ENCODE measurements around the gene COL28A1. TPM values are rescaled to one million over a fixed set of nuclear protein-coding genes. Genes with fewer than 3 reads are reported as not detected.

The COL28A1 gene
- total and polyA plus RNA-seq, 4 donors = 0.05 to 0.50 (median 0.18) TPM

DNA sequence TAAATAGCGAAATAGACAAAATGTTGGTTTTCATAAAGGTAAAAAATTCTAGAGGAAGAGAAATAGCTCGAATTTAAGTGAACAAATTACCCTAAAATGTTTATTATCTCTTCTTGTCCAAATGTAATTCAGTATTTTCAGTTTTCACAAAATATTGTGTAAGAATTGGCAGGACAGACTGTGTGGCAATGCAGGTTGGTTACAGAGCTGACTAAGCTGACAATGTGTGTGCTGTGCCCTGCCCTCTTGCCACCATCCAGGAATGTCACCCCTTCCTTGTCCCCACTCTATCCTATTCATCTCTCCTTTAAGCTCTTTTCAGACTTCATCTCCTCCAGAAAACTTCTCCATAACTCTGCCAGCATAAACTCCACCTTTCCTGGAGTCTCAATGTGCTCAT lies 46.1 kb downstream of the COL28A1 start:
- Histone ChIP-seq H3K9ac (ENCODE audit: low read depth in 1 of 2, low read length in 2 of 2) (no peak overlapping the region), H3K27ac (ENCODE audit: low read depth in 1 of 2, low read length in 2 of 2) (no peak overlapping the region), H3K4me3 (ENCODE audit: low read depth in 1 of 3, low read length in 3 of 3) (no peak overlapping the region), H3K27me3 (ENCODE audit: control insufficient read depth in 4 of 4, insufficient read depth in 4 of 4, low read length in 3 of 4) (no peaks in the 10 kb centered on the region), H3K9me3 (ENCODE audit: control insufficient read depth in 4 of 4, low read length in 3 of 4) (peaks cover 0 to 12% (median 6%) of the 10 kb centered on the region in 4 donors), H3K36me3 (ENCODE audit: control insufficient read depth in 4 of 4, insufficient read depth in 3 of 4, low read depth in 1 of 4, low read length in 3 of 4) (no peaks in the 10 kb centered on the region), H3K4me1 (ENCODE audit: control insufficient read depth in 4 of 4, insufficient read depth in 4 of 4, low read length in 3 of 4) (peaks cover 0 to 4% (median 0%) of the 10 kb centered on the region in 4 donors)
- TF ChIP-seq HNF4A (conservative IDR thresholded peaks at IDR 0.05) (peak in 1 of 2 donors; percentile 27), RXRA (IDR thresholded peaks at IDR 0.05) (peak in 1 of 2 donors; percentile 16), MAX (IDR thresholded peaks at IDR 0.05) (no peak), FOXA2 (IDR thresholded peaks at IDR 0.05) (peak; percentile 10)
- 74% methylated on average over 2 of the region's 2 CpGs for WGBS
- DNase-seq (ENCODE audit: low spot score) = no peak

DNA sequence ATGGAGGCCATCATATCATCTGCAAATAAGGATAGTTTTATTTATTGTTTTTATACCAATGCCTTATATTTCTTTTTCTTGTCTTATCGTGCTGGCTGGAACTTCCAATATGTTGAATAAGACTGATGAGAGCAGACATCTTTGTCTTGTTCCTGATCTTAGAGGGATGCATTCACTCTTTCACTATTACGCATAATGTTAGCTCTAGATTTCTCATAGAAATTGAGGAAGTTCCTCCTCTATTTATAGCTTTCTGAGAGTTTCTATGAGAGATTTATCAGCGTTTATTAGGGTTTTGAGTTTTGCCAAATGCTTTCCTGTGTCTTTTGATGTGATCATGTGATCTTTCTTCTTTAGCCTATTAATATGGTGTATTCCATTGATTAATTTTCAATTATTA lies 49.3 kb downstream of the COL28A1 start:
- H3K27me3 ChIP-seq (ENCODE audit: control insufficient read depth in 4 of 4, insufficient read depth in 4 of 4, low read length in 3 of 4) = no peaks in the 10 kb centered on the region
- no peaks in the 10 kb centered on the region for H3K36me3 ChIP-seq (ENCODE audit: control insufficient read depth in 4 of 4, insufficient read depth in 3 of 4, low read depth in 1 of 4, low read length in 3 of 4)
- WGBS = 89% methylated on average over 3 of the region's 3 CpGs
- H3K27ac ChIP-seq (ENCODE audit: low read depth in 1 of 2, low read length in 2 of 2) = no peak overlapping the region
- no peak overlapping the region for H3K4me3 ChIP-seq (ENCODE audit: low read depth in 1 of 3, low read length in 3 of 3)
- no peak for DNase-seq (ENCODE audit: low spot score)
- H3K9me3 ChIP-seq (ENCODE audit: control insufficient read depth in 4 of 4, low read length in 3 of 4) = peaks cover 0 to 12% (median 6%) of the 10 kb centered on the region in 4 donors
- peaks cover 0 to 4% (median 0%) of the 10 kb centered on the region in 4 donors for H3K4me1 ChIP-seq (ENCODE audit: control insufficient read depth in 4 of 4, insufficient read depth in 4 of 4, low read length in 3 of 4)
- no peak overlapping the region for H3K9ac ChIP-seq (ENCODE audit: low read depth in 1 of 2, low read length in 2 of 2)
- TF ChIP-seq TAF1 (conservative IDR thresholded peaks at IDR 0.05) (no peak), RAD21 (IDR thresholded peaks at IDR 0.05) (no peak), JUND (IDR thresholded peaks at IDR 0.05) (no peak), CTCF (IDR thresholded peaks at IDR 0.05; ENCODE audit: low read depth, low read length, missing input control) (no peak), GABPA (IDR thresholded peaks at IDR 0.05 in 1 of 2, conservative IDR thresholded peaks at IDR 0.05 in 1 of 2) (no peak), EGR1 (IDR thresholded peaks at IDR 0.05; ENCODE audit: low read depth in 2 of 2) (no peak), HNF4G (IDR thresholded peaks at IDR 0.05) (no peak), YY1 (IDR thresholded peaks at IDR 0.05) (no peak), MAX (IDR thresholded peaks at IDR 0.05) (no peak), HNF4A (conservative IDR thresholded peaks at IDR 0.05) (no peak), NR2F2 (IDR thresholded peaks at IDR 0.05) (no peak), ATF3 (IDR thresholded peaks at IDR 0.05) (no peak), RXRA (IDR thresholded peaks at IDR 0.05) (no peak), FOXA1 (IDR thresholded peaks at IDR 0.05) (no peak), SP1 (IDR thresholded peaks at IDR 0.05) (no peak), FOXA2 (IDR thresholded peaks at IDR 0.05) (no peak)
- TF ChIP-seq, protein P1, sequence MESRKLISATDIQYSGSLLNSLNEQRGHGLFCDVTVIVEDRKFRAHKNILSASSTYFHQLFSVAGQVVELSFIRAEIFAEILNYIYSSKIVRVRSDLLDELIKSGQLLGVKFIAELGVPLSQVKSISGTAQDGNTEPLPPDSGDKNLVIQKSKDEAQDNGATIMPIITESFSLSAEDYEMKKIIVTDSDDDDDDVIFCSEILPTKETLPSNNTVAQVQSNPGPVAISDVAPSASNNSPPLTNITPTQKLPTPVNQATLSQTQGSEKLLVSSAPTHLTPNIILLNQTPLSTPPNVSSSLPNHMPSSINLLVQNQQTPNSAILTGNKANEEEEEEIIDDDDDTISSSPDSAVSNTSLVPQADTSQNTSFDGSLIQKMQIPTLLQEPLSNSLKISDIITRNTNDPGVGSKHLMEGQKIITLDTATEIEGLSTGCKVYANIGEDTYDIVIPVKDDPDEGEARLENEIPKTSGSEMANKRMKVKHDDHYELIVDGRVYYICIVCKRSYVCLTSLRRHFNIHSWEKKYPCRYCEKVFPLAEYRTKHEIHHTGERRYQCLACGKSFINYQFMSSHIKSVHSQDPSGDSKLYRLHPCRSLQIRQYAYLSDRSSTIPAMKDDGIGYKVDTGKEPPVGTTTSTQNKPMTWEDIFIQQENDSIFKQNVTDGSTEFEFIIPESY (IDR thresholded peaks at IDR 0.05) = no peak
- TF ChIP-seq, protein P2, sequence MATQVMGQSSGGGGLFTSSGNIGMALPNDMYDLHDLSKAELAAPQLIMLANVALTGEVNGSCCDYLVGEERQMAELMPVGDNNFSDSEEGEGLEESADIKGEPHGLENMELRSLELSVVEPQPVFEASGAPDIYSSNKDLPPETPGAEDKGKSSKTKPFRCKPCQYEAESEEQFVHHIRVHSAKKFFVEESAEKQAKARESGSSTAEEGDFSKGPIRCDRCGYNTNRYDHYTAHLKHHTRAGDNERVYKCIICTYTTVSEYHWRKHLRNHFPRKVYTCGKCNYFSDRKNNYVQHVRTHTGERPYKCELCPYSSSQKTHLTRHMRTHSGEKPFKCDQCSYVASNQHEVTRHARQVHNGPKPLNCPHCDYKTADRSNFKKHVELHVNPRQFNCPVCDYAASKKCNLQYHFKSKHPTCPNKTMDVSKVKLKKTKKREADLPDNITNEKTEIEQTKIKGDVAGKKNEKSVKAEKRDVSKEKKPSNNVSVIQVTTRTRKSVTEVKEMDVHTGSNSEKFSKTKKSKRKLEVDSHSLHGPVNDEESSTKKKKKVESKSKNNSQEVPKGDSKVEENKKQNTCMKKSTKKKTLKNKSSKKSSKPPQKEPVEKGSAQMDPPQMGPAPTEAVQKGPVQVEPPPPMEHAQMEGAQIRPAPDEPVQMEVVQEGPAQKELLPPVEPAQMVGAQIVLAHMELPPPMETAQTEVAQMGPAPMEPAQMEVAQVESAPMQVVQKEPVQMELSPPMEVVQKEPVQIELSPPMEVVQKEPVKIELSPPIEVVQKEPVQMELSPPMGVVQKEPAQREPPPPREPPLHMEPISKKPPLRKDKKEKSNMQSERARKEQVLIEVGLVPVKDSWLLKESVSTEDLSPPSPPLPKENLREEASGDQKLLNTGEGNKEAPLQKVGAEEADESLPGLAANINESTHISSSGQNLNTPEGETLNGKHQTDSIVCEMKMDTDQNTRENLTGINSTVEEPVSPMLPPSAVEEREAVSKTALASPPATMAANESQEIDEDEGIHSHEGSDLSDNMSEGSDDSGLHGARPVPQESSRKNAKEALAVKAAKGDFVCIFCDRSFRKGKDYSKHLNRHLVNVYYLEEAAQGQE (IDR thresholded peaks at IDR 0.05) = no peak

Measured in liver (tissue), 9 donors.